Liver (tissue), 9 donors: ENCODE results near the gene PDILT. TPM values are rescaled to one million over a fixed set of nuclear protein-coding genes. Genes with fewer than 3 reads are reported as not detected.

Experiments used
- DNase-seq: peaks from one replicate; pipeline ENCODE4 v3.0.0-alpha.2; 2017; ENCODE audit warnings: low spot score
- H3K27ac ChIP-seq, 2 donors: one replicate each; pipeline ENCODE4 v1.7.0; 2013; ENCODE audit warnings: inconsistent platforms in 2 of 2, low read length in 2 of 2, control low read depth in 1 of 2, low read depth in 1 of 2, mild to moderate bottlenecking in 1 of 2
- H3K27me3 ChIP-seq, 4 donors: one replicate each; pipeline versions ENCODE4 v1.6.1 to v1.7.0; 2013; ENCODE audit warnings: low read length in 3 of 4, inconsistent platforms in 1 of 4, mild to moderate bottlenecking in 1 of 4, moderate library complexity in 1 of 4; ENCODE audit not compliant: control insufficient read depth in 4 of 4, insufficient read depth in 4 of 4
- H3K36me3 ChIP-seq, 4 donors: one replicate each; pipeline versions ENCODE4 v1.6.1 to v1.7.0; 2013; ENCODE audit warnings: low read length in 3 of 4, mild to moderate bottlenecking in 3 of 4, low read depth in 1 of 4, moderate library complexity in 1 of 4; ENCODE audit not compliant: control insufficient read depth in 4 of 4, insufficient read depth in 3 of 4
- H3K4me1 ChIP-seq, 4 donors: one replicate each; pipeline versions ENCODE4 v1.6.1 to v1.7.0; 2013; ENCODE audit warnings: low read length in 3 of 4, mild to moderate bottlenecking in 3 of 4, moderate library complexity in 1 of 4; ENCODE audit not compliant: control insufficient read depth in 4 of 4, insufficient read depth in 4 of 4
- H3K4me3 ChIP-seq, 3 donors: one replicate each; pipeline versions ENCODE4 v1.6.1 to v1.7.0; 2013; ENCODE audit warnings: low read length in 3 of 3, control low read depth in 1 of 3, low read depth in 1 of 3, mild to moderate bottlenecking in 1 of 3
- H3K9ac ChIP-seq, 2 donors: one replicate each; pipeline ENCODE4 v1.7.0; 2013; ENCODE audit warnings: low read length in 2 of 2, mild to moderate bottlenecking in 2 of 2, moderate library complexity in 2 of 2, control low read depth in 1 of 2, low read depth in 1 of 2
- H3K9me3 ChIP-seq, 4 donors: one replicate each; pipeline versions ENCODE4 v1.6.1 to v1.7.0; 2013; ENCODE audit warnings: low read length in 3 of 4; ENCODE audit not compliant: control insufficient read depth in 4 of 4
- EGR1 ChIP-seq, 2 donors: IDR thresholded peaks; 2 replicates each; pipeline ENCODE4 v1.6.1; 2016 to 2018; ENCODE audit warnings: antibody characterized with exemption in 2 of 2, low read depth in 2 of 2
- FOXA1 ChIP-seq: IDR thresholded peaks from 2 replicates; pipeline ENCODE4 v1.6.1; 2016; ENCODE audit warnings: antibody characterized with exemption
- FOXA2 ChIP-seq: IDR thresholded peaks from 2 replicates; pipeline ENCODE4 v1.6.1; 2016; ENCODE audit warnings: antibody characterized with exemption
- GABPA ChIP-seq, 2 donors: IDR thresholded peaks in 1 of 2; conservative IDR thresholded peaks in 1 of 2; 2 replicates each; pipeline ENCODE4 v1.6.1; 2016; ENCODE audit warnings: antibody characterized with exemption in 2 of 2, mild to moderate bottlenecking in 1 of 2, moderate library complexity in 1 of 2
- HNF4A ChIP-seq, 2 donors: conservative IDR thresholded peaks; 2 replicates each; pipeline ENCODE4 v1.6.1; 2016; ENCODE audit warnings: antibody characterized with exemption in 2 of 2, mild to moderate bottlenecking in 2 of 2
- HNF4G ChIP-seq: IDR thresholded peaks from 2 replicates; pipeline ENCODE4 v1.6.1; 2016; ENCODE audit warnings: antibody characterized with exemption
- NR2F2 ChIP-seq: IDR thresholded peaks from 2 replicates; pipeline ENCODE4 v1.6.1; 2016; ENCODE audit warnings: antibody characterized with exemption
- RAD21 ChIP-seq, 2 donors: IDR thresholded peaks; 2 replicates each; pipeline ENCODE4 v1.6.1; 2016; ENCODE audit warnings: antibody characterized with exemption in 2 of 2, mild to moderate bottlenecking in 2 of 2
- RXRA ChIP-seq, 2 donors: IDR thresholded peaks; 2 replicates each; pipeline ENCODE4 v1.6.1; 2017 to 2018; ENCODE audit warnings: antibody characterized with exemption in 2 of 2, mild to moderate bottlenecking in 1 of 2
- SP1 ChIP-seq: IDR thresholded peaks from 2 replicates; pipeline ENCODE4 v1.6.1; 2018; ENCODE audit warnings: antibody characterized with exemption, mild to moderate bottlenecking
- TAF1 ChIP-seq: conservative IDR thresholded peaks from 2 replicates; pipeline ENCODE4 v1.6.1; 2016; ENCODE audit warnings: antibody characterized with exemption, mild to moderate bottlenecking
- YY1 ChIP-seq: IDR thresholded peaks from 2 replicates; pipeline ENCODE4 v1.6.1; 2016; ENCODE audit warnings: antibody characterized with exemption, mild to moderate bottlenecking
- WGBS: extraction: QIAGEN DNeasy Blood & Tissue Kit; methylation state at CpG from one replicate; pipeline ENCODE4 v1.1.7; 2013; 5-methylcytosine and 5-hydroxymethylcytosine counted together
- polyA plus RNA-seq, 2 donors: library from polyadenylated mRNA; stranded (reverse) in 1 of 2; unstranded in 1 of 2; fragments of 200-250 nt in 1 of 2; fragments of >200 nt in 1 of 2; fragmentation: Nextera tagmentation in 1 of 2; extraction: Ambion mirVana in 1 of 2; gene quantifications; one replicate each; pipeline versions ENCODE4 v1.2.1 to v1.2.3, GENCODE V29; 2013 to 2015
- total RNA-seq, 2 donors: library from RNA; depleted of rRNA; stranded (reverse); fragments of >200 nt; gene quantifications; one replicate each; pipeline ENCODE4 v1.2.3, GENCODE V29; 2014
- TF ChIP-seq, protein P1 (sequence below): IDR thresholded peaks from 2 replicates; pipeline ENCODE4 v1.6.1; 2016; ENCODE audit warnings: antibody characterized with exemption
- TF ChIP-seq, protein P2 (sequence below): IDR thresholded peaks from 2 replicates; pipeline ENCODE4 v1.6.1; 2016; ENCODE audit warnings: antibody characterized with exemption
- TF ChIP-seq, protein P3 (sequence below): IDR thresholded peaks from 2 replicates; pipeline ENCODE4 v1.6.1; 2016; ENCODE audit warnings: antibody characterized with exemption, mild to moderate bottlenecking
- TF ChIP-seq, protein P4 (sequence below): IDR thresholded peaks from 2 replicates; pipeline ENCODE4 v1.6.1; 2016; ENCODE audit warnings: antibody characterized with exemption
- donor health status: healthy.
- donor health status: healthy.
- donor health status: healthy.
- donor health status: healthy.
- donor health status: healthy.

PDILT gene
- total and polyA plus RNA-seq, 4 donors, result not detected

DNA sequence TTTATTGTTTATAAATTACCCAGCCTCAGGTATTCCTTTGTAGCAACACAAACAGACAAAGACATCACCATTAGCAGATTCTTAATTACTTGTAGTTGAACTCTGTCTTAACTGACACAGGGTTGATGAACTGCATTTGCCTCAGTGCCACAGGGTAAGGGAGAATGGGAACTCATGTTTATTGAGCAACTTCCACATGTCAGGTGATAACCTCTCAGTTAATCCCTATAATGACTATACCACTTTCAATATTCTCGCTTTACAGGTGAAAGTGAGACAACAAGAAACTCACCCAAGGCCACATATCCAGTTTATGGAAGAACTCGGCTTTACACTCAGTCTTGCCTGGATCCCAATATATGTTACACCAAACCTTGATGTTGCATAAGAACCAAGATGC lies 8.6 kb downstream of the PDILT start:
- WGBS, result 91% methylated on average over 2 of the region's 2 CpGs
- no peak for DNase-seq
- no peak for TF ChIP-seq SP1
- TF ChIP-seq TAF1, result no peak
- TF ChIP-seq, protein P1, sequence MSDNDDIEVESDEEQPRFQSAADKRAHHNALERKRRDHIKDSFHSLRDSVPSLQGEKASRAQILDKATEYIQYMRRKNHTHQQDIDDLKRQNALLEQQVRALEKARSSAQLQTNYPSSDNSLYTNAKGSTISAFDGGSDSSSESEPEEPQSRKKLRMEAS, result no peak
- TF ChIP-seq, protein P2, sequence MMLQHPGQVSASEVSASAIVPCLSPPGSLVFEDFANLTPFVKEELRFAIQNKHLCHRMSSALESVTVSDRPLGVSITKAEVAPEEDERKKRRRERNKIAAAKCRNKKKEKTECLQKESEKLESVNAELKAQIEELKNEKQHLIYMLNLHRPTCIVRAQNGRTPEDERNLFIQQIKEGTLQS, result no peak
- TF ChIP-seq, protein P3, sequence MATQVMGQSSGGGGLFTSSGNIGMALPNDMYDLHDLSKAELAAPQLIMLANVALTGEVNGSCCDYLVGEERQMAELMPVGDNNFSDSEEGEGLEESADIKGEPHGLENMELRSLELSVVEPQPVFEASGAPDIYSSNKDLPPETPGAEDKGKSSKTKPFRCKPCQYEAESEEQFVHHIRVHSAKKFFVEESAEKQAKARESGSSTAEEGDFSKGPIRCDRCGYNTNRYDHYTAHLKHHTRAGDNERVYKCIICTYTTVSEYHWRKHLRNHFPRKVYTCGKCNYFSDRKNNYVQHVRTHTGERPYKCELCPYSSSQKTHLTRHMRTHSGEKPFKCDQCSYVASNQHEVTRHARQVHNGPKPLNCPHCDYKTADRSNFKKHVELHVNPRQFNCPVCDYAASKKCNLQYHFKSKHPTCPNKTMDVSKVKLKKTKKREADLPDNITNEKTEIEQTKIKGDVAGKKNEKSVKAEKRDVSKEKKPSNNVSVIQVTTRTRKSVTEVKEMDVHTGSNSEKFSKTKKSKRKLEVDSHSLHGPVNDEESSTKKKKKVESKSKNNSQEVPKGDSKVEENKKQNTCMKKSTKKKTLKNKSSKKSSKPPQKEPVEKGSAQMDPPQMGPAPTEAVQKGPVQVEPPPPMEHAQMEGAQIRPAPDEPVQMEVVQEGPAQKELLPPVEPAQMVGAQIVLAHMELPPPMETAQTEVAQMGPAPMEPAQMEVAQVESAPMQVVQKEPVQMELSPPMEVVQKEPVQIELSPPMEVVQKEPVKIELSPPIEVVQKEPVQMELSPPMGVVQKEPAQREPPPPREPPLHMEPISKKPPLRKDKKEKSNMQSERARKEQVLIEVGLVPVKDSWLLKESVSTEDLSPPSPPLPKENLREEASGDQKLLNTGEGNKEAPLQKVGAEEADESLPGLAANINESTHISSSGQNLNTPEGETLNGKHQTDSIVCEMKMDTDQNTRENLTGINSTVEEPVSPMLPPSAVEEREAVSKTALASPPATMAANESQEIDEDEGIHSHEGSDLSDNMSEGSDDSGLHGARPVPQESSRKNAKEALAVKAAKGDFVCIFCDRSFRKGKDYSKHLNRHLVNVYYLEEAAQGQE, result no peak
- TF ChIP-seq FOXA2, result no peak
- no peak for TF ChIP-seq YY1
- TF ChIP-seq, protein P4, sequence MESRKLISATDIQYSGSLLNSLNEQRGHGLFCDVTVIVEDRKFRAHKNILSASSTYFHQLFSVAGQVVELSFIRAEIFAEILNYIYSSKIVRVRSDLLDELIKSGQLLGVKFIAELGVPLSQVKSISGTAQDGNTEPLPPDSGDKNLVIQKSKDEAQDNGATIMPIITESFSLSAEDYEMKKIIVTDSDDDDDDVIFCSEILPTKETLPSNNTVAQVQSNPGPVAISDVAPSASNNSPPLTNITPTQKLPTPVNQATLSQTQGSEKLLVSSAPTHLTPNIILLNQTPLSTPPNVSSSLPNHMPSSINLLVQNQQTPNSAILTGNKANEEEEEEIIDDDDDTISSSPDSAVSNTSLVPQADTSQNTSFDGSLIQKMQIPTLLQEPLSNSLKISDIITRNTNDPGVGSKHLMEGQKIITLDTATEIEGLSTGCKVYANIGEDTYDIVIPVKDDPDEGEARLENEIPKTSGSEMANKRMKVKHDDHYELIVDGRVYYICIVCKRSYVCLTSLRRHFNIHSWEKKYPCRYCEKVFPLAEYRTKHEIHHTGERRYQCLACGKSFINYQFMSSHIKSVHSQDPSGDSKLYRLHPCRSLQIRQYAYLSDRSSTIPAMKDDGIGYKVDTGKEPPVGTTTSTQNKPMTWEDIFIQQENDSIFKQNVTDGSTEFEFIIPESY, result no peak
- TF ChIP-seq FOXA1, result no peak
- no peak for TF ChIP-seq HNF4G
- TF ChIP-seq NR2F2, result no peak
- no peak for TF ChIP-seq RXRA (IDR thresholded peaks at IDR 0.05)
- H3K4me1 ChIP-seq, result peaks cover 0 to 18% (median 7%) of the 10 kb centered on the region in 4 donors
- no peaks in the 10 kb centered on the region for H3K9me3 ChIP-seq
- H3K4me3 ChIP-seq, result no peak overlapping the region
- H3K36me3 ChIP-seq, result no peaks in the 10 kb centered on the region
- no peak overlapping the region for H3K27ac ChIP-seq
- no peak overlapping the region for H3K9ac ChIP-seq
- no peaks in the 10 kb centered on the region for H3K27me3 ChIP-seq

DNA sequence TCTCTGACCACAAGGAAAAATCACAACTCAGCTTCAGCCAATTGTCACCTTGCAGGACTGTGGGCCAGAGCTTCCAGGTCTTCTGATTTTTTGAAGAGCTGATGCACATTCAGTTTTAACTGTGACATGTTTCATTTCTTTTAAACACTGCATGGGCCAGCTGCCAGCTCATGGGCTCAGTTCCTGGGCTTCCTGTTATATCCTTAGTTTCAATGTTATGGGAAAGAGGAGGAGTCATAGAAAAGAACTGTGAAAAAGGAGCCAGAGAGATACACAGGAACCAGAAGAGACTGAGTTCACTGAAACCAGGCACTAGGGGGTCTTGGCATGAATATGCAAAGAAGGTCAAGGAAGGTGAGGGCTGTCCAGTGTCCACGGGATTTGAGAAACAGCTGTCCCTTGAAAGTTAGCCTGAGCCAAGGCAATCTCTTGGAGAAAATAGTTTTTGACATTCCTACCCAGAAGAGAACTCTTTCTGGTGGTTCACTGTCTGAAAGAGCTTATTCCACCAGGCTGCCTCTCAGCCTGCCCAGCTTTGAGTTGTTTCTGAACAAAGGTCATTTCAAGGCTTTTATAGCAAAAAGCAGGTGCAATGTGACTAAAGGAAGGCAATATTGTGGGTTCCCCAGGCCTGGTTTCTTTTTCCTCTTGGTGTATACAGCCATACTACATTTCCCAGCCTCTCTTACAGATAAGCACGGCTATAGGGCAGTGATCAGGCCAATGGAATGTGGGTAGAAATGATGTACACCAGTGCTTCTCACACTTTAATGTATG lies 10.5 kb downstream of the PDILT start:
- TF ChIP-seq EGR1 (IDR thresholded peaks at IDR 0.05; ENCODE audit: low read depth in 2 of 2), result no peak
- TF ChIP-seq RAD21 (IDR thresholded peaks at IDR 0.05), result peak in 1 of 2 donors; percentile 35
- TF ChIP-seq NR2F2, result peak; percentile 89
- peak; percentile 55 to 58 for TF ChIP-seq HNF4A (conservative IDR thresholded peaks at IDR 0.05)
- no peak for TF ChIP-seq GABPA (IDR thresholded peaks at IDR 0.05 in 1 of 2, conservative IDR thresholded peaks at IDR 0.05 in 1 of 2)
- peak; percentile 47 for TF ChIP-seq SP1
- peak; percentile 32 to 42 for TF ChIP-seq RXRA (IDR thresholded peaks at IDR 0.05)
- peak; percentile 49 for TF ChIP-seq YY1
- peak overlapping the region in 1 of 2 donors; percentile 2 for H3K9ac ChIP-seq
- no peaks in the 10 kb centered on the region for H3K9me3 ChIP-seq
- no peaks in the 10 kb centered on the region for H3K36me3 ChIP-seq
- H3K27ac ChIP-seq, result peak overlapping the region; percentile 50 to 52
- no peaks in the 10 kb centered on the region for H3K27me3 ChIP-seq
- H3K4me3 ChIP-seq, result no peak overlapping the region
- DNase-seq, result no peak
- WGBS, result 36% methylated on average over 2 of the region's 2 CpGs
- peaks cover 0 to 18% (median 7%) of the 10 kb centered on the region in 4 donors for H3K4me1 ChIP-seq
